Measurements from ENCODE around the gene HILPDA.
"Not testable (repeated sequence)": the region's sequence is repeated elsewhere in the genome, so short reads cannot be mapped to it uniquely, and the experiment has no call there.

GRCh38 chr7:128479082-128479481 lies 23.4 kb downstream of the HILPDA start:
- TF ChIP-seq CTCF, POLR2A (IDR thresholded peaks at IDR 0.05): not testable (repeated sequence)
